Ishikawa (cell line): ENCODE results near the gene EDARADD.

Source experiments
- CEBPB ChIP-seq: IDR thresholded peaks from 2 replicates; pipeline ENCODE4 v1.6.1; 2012
- CREB1 ChIP-seq: IDR thresholded peaks from 2 replicates; pipeline ENCODE4 v1.6.1; 2012; ENCODE audit warnings: low read depth
- EGR1 ChIP-seq: IDR thresholded peaks from 2 replicates; pipeline ENCODE4 v1.6.1; 2012
- EP300 ChIP-seq: IDR thresholded peaks from 2 replicates; pipeline ENCODE4 v1.6.1; 2012; ENCODE audit warnings: borderline replicate concordance
- FOXM1 ChIP-seq: IDR thresholded peaks from 2 replicates; pipeline ENCODE4 v1.6.1; 2012; ENCODE audit warnings: low read depth, borderline replicate concordance
- RAD21 ChIP-seq: IDR thresholded peaks from 2 replicates; pipeline ENCODE4 v1.6.1; 2012; ENCODE audit warnings: low read depth
- TAF1 ChIP-seq: IDR thresholded peaks from 2 replicates; pipeline ENCODE4 v1.6.1; 2012; ENCODE audit warnings: low read depth, mild to moderate bottlenecking
- TCF12 ChIP-seq: IDR thresholded peaks from 2 replicates; pipeline ENCODE4 v1.6.1; 2012; ENCODE audit warnings: low read depth
- YY1 ChIP-seq: IDR thresholded peaks from 2 replicates; pipeline ENCODE4 v1.6.1; 2012; ENCODE audit warnings: low read depth
- TF ChIP-seq, protein P1 (sequence below): IDR thresholded peaks from 2 replicates; pipeline ENCODE4 v1.6.1; 2012
- TF ChIP-seq, protein P2 (sequence below): IDR thresholded peaks from 2 replicates; pipeline ENCODE4 v1.6.1; 2012; ENCODE audit warnings: low read depth, mild to moderate bottlenecking

- TF ChIP-seq TAF1 = no peak
- TF ChIP-seq RAD21 = no peak
- no peak for TF ChIP-seq CREB1
- TF ChIP-seq, protein P1, sequence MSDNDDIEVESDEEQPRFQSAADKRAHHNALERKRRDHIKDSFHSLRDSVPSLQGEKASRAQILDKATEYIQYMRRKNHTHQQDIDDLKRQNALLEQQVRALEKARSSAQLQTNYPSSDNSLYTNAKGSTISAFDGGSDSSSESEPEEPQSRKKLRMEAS = no peak
- TF ChIP-seq, protein P2, sequence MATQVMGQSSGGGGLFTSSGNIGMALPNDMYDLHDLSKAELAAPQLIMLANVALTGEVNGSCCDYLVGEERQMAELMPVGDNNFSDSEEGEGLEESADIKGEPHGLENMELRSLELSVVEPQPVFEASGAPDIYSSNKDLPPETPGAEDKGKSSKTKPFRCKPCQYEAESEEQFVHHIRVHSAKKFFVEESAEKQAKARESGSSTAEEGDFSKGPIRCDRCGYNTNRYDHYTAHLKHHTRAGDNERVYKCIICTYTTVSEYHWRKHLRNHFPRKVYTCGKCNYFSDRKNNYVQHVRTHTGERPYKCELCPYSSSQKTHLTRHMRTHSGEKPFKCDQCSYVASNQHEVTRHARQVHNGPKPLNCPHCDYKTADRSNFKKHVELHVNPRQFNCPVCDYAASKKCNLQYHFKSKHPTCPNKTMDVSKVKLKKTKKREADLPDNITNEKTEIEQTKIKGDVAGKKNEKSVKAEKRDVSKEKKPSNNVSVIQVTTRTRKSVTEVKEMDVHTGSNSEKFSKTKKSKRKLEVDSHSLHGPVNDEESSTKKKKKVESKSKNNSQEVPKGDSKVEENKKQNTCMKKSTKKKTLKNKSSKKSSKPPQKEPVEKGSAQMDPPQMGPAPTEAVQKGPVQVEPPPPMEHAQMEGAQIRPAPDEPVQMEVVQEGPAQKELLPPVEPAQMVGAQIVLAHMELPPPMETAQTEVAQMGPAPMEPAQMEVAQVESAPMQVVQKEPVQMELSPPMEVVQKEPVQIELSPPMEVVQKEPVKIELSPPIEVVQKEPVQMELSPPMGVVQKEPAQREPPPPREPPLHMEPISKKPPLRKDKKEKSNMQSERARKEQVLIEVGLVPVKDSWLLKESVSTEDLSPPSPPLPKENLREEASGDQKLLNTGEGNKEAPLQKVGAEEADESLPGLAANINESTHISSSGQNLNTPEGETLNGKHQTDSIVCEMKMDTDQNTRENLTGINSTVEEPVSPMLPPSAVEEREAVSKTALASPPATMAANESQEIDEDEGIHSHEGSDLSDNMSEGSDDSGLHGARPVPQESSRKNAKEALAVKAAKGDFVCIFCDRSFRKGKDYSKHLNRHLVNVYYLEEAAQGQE = no peak
- TF ChIP-seq CEBPB = no peak
- no peak for TF ChIP-seq EP300
- no peak for TF ChIP-seq TCF12
- no peak for TF ChIP-seq EGR1
- no peak for TF ChIP-seq FOXM1
- TF ChIP-seq YY1 = no peak
These were observed 92.4 kb downstream of the EDARADD start for GRCh38 chr1:236486356-236487002.
